ENCODE data around the gene SPDYA. TPM values are rescaled to one million over a fixed set of nuclear protein-coding genes. Genes with fewer than 3 reads are reported as not detected.

Gene SPDYA
- total and polyA plus RNA-seq, 2 experiments from 2014 or later: 1.4 to 2.1 TPM

DNA sequence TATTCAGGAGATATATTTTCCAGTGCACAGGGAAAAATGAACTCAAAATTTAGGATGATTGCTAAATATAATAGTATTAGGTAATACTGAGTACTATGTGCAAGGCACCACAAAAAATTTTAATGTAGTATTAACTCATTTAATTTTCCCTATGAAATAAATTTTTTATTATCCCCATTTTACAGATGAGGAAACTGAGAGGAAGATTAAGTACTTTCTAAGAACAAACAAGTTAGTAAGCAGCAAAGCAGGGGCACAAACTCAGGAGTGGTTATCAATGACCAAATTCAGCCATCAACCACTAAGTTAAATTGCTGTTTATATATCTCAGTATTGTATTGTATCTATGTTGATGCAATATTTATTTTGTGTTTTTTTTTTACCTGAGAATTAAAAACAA is 14.2 kb downstream of the SPDYA start:
- Histone ChIP-seq H3K4me1 (ENCODE audit: low read depth) (no peaks in the 10 kb centered on the region), H3K4me3 (no peak overlapping the region), H3K36me3 (no peaks in the 10 kb centered on the region), H3K27ac (no peak overlapping the region), H3K27me3 (no peaks in the 10 kb centered on the region), H3K9me3 (ENCODE audit: low read depth) (no peaks in the 10 kb centered on the region)
- no peak for DNase-seq (ENCODE audit: low read depth in 1 of 2, low spot score in 1 of 2)
- TF ChIP-seq, protein P1, sequence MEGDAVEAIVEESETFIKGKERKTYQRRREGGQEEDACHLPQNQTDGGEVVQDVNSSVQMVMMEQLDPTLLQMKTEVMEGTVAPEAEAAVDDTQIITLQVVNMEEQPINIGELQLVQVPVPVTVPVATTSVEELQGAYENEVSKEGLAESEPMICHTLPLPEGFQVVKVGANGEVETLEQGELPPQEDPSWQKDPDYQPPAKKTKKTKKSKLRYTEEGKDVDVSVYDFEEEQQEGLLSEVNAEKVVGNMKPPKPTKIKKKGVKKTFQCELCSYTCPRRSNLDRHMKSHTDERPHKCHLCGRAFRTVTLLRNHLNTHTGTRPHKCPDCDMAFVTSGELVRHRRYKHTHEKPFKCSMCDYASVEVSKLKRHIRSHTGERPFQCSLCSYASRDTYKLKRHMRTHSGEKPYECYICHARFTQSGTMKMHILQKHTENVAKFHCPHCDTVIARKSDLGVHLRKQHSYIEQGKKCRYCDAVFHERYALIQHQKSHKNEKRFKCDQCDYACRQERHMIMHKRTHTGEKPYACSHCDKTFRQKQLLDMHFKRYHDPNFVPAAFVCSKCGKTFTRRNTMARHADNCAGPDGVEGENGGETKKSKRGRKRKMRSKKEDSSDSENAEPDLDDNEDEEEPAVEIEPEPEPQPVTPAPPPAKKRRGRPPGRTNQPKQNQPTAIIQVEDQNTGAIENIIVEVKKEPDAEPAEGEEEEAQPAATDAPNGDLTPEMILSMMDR (IDR thresholded peaks at IDR 0.05; ENCODE audit: low read depth, low read length): no peak

DNA sequence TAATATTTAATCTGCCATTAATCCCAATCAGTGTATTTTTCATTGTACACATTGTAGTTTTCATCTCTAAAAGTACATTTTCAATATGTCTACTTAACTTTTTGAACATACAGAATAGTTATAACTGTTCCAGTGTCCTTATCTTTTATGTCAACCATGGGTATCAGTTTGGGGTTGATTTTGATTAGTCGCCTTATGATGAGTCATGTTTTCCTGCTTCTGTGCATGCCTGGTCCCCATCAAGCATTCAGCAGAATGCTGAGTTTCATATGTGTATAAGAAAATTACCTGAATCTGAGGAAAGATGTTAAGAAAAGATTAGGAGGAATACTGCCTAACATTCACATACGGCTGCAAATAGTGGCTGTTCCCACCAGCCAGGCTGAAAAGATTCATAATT is 17.7 kb downstream of the SPDYA start:
- Histone ChIP-seq H3K36me3 (no peaks in the 10 kb centered on the region), H3K4me3 (no peak overlapping the region), H3K4me1 (ENCODE audit: low read depth) (no peaks in the 10 kb centered on the region), H3K27ac (no peak overlapping the region), H3K27me3 (no peaks in the 10 kb centered on the region), H3K9me3 (ENCODE audit: low read depth) (no peaks in the 10 kb centered on the region)
- DNase-seq (ENCODE audit: low read depth in 1 of 2, low spot score in 1 of 2): peak in 1 of 2 donors; percentile 38
- TF ChIP-seq, protein P1 (IDR thresholded peaks at IDR 0.05; ENCODE audit: low read depth, low read length): no peak

DNA sequence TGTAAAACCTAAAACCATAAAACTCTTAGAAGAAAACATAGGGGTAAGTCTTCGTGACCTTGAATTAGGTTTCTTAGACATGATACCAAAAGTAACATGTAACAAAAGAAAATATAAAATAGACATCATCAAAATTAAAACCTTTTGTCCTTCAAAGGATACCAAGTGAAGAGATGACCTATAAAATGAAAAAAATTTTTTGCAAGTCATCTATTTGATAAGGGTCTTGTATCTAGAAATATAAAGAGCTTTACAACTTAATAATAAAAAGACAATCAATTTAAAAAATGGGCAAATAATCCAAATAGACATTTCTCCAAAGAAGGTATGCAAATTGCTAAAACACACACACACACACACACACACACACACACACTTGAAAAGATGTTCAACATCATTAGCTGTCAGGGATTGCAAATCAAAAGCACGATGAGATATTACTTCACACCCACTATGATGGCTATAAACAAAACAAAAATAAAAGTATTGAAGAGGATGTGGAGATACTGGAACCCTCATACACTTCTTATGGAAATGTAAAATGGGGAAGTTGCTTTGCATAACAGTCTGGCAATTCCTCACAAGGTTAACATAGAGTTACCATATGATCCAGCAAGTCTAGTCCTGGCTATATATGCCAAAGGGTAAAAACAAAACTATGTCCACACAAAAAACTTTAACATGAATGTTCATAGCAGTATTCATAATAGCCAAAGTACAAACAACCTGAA is 23.3 kb downstream of the SPDYA start:
- Histone ChIP-seq H3K4me3 (no peak overlapping the region), H3K9me3 (ENCODE audit: low read depth) (no peaks in the 10 kb centered on the region), H3K4me1 (ENCODE audit: low read depth) (no peaks in the 10 kb centered on the region), H3K27ac (no peak overlapping the region), H3K36me3 (no peaks in the 10 kb centered on the region), H3K27me3 (no peaks in the 10 kb centered on the region)
- no peak for DNase-seq (ENCODE audit: low read depth in 1 of 2, low spot score in 1 of 2)
- TF ChIP-seq, protein P1 (IDR thresholded peaks at IDR 0.05; ENCODE audit: low read depth, low read length): no peak

DNA sequence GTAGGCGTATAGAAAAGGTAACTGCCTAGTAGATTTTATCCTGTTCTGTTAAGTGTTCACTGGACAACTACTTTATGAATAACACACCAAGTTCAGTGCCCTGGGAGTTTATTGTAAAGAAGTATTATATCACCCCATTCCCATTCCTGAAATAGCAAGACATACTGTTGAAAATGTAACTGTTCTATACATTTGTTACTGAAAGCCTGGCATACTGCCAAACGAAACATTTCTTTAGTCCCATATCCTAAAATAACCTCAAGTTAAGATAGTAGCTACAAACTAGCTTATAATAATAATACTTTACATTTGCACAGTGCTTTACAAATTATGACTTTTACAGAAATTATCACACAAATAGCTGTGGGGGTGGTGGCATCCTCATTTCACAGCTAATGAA is 25.1 kb downstream of the SPDYA start:
- Histone ChIP-seq H3K9me3 (ENCODE audit: low read depth) (no peaks in the 10 kb centered on the region), H3K36me3 (no peaks in the 10 kb centered on the region), H3K4me3 (no peak overlapping the region), H3K27ac (no peak overlapping the region), H3K27me3 (no peaks in the 10 kb centered on the region), H3K4me1 (ENCODE audit: low read depth) (no peaks in the 10 kb centered on the region)
- peak; percentile 12 to 24 for DNase-seq (ENCODE audit: low read depth in 1 of 2, low spot score in 1 of 2)
- TF ChIP-seq, protein P1 (IDR thresholded peaks at IDR 0.05; ENCODE audit: low read depth, low read length): no peak

DNA sequence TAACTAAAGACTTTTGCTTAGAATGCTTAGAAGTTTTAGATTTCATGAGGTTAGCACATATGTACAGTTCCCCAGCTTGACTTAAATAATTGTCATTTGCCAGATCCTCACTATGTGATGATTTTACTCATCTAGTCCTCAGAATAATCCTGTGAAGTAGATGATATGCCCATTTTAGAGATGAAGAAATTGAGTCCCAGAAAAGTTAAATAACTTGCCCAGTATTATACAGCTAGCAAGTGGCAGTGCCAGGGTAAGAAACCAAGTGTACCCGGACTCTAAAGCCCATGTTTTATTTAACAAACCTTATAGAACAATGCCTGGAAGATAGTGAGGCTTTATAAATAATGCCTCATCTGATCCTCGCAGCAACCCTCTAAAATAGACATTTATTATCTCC is 28.3 kb downstream of the SPDYA start:
- H3K36me3 ChIP-seq: no peaks in the 10 kb centered on the region
- no peak for DNase-seq (ENCODE audit: low read depth in 1 of 2, low spot score in 1 of 2)
- no peak overlapping the region for H3K27ac ChIP-seq

More for the DNA sequence above, 28.3 kb downstream of the SPDYA start:
- TF ChIP-seq, protein P1 (IDR thresholded peaks at IDR 0.05; ENCODE audit: low read depth, low read length): no peak
- Histone ChIP-seq H3K4me3 (no peak overlapping the region), H3K4me1 (ENCODE audit: low read depth) (no peaks in the 10 kb centered on the region), H3K9me3 (ENCODE audit: low read depth) (no peaks in the 10 kb centered on the region), H3K27me3 (no peaks in the 10 kb centered on the region)

All from cardiac muscle cell (in vitro differentiated cells and primary cell).